Hematopoietic multipotent progenitor cell (in vitro differentiated cells): ENCODE data around the gene UPK2. TPM values are rescaled to one million over a fixed set of nuclear protein-coding genes. Genes with fewer than 3 reads are reported as not detected.

Experiments used
- DNase-seq, 3 donors: peaks; one replicate each; pipeline ENCODE4 v3.0.0-alpha.2; 2011 to 2015; ENCODE audit warnings: low read depth in 2 of 3, low spot score in 2 of 3
- total RNA-seq: library from RNA; depleted of rRNA; stranded (reverse); fragments of >200 nt; gene quantifications from one replicate; pipeline ENCODE4 v1.2.3, GENCODE V29; 2012

Gene UPK2
- total RNA-seq, 1 donor = not detected

- DNase-seq = no peak
Measured at GRCh38 chr11:118917481-118918127, 38.5 kb upstream of the UPK2 start.

- peak in 1 of 3 donors; percentile 54 for DNase-seq
Measured at GRCh38 chr11:118918128-118918685, 37.9 kb upstream of the UPK2 start.

GRCh38 chr11:118918686-118919280 lies 37.3 kb upstream of the UPK2 start:
- DNase-seq = no peak

- DNase-seq = no peak
Measured at GRCh38 chr11:118921121-118921928, 34.8 kb upstream of the UPK2 start.

- no peak for DNase-seq
Measured at GRCh38 chr11:118921929-118922744, 34.0 kb upstream of the UPK2 start.

GRCh38 chr11:118922745-118923627 lies 33.1 kb upstream of the UPK2 start:
- DNase-seq = no peak

GRCh38 chr11:118923721-118924587 lies 32.1 kb upstream of the UPK2 start:
- no peak for DNase-seq

GRCh38 chr11:118924591-118925585 lies 31.2 kb upstream of the UPK2 start:
- DNase-seq = peak in 1 of 3 donors; percentile 46

GRCh38 chr11:118927554-118928100 lies 28.5 kb upstream of the UPK2 start:
- no peak for DNase-seq

GRCh38 chr11:118928101-118928869 lies 27.8 kb upstream of the UPK2 start:
- peak; percentile 87 to 96 (median 91) for DNase-seq

- DNase-seq = peak in 1 of 3 donors; percentile 69
Measured at GRCh38 chr11:118928870-118929500, 27.1 kb upstream of the UPK2 start.

- DNase-seq = peak; percentile 74 to 96 (median 91)
Measured at GRCh38 chr11:118929501-118930093, 26.5 kb upstream of the UPK2 start.

- DNase-seq = peak; percentile 77 to 86 (median 77)
Measured at GRCh38 chr11:118930094-118930712, 25.9 kb upstream of the UPK2 start.

- DNase-seq = no peak
Measured at GRCh38 chr11:118931571-118931970, 24.5 kb upstream of the UPK2 start.

GRCh38 chr11:118933486-118933885 lies 22.6 kb upstream of the UPK2 start:
- no peak for DNase-seq
